Measurements from ENCODE around the gene SPDEF. TPM values are rescaled to one million over a fixed set of nuclear protein-coding genes. Genes with fewer than 3 reads are reported as not detected.
A peak's percentile ranks its signal among the peaks of the same experiment; 100 is the strongest.

The SPDEF gene
- total RNA-seq, 1 donor from 2014 or later: 0.12 TPM

DNA sequence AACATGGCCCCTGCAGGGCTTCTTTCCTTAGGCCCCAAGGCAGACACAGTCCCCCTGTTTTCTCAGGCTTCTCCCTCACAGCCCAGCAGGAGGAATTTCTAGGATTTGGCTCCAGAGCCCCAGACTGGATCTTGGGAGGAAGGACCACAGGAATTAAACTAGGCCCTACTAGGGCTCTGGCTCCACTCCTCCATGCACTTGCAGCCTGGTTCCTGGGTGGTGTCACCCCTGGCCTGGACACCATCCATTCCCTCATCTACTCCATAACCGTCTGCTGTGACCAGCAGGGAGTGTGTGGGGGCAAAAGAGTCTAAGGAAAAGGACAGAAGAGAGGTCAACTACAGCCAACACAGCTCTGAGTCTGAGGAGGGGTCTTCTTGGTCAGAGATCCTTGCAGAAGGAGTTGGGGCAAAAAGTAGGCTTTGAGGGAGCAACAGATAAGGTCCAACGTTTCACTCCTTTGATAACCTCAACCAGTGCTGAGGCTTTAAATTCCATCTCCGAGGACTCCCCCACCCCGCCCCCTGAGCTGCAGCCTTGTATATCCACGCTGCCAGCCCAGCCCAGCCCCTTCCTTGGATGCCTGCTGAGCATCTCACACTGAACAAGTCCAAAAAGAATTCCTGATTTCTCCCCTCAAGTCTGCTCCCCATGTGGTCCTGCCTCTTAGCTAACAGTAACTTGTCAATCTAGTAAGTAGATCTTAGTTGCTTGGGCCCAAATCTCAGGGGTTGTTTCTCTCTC, 27.9 kb upstream of the SPDEF start:
- Mint-ChIP-seq H3K4me3 (no peak overlapping the region), H3K4me1 (peaks cover 9% of the 10 kb centered on the region), H3K27me3 (ENCODE audit: low read depth) (no peaks in the 10 kb centered on the region), H3K36me3 (ENCODE audit: low read depth) (no peaks in the 10 kb centered on the region), H3K9me3 (no peaks in the 10 kb centered on the region), H3K27ac (ENCODE audit: unreplicated experiment) (no peak overlapping the region)
- DNase-seq (ENCODE audit: low read depth, low spot score): no peak
- TF ChIP-seq, protein P1, sequence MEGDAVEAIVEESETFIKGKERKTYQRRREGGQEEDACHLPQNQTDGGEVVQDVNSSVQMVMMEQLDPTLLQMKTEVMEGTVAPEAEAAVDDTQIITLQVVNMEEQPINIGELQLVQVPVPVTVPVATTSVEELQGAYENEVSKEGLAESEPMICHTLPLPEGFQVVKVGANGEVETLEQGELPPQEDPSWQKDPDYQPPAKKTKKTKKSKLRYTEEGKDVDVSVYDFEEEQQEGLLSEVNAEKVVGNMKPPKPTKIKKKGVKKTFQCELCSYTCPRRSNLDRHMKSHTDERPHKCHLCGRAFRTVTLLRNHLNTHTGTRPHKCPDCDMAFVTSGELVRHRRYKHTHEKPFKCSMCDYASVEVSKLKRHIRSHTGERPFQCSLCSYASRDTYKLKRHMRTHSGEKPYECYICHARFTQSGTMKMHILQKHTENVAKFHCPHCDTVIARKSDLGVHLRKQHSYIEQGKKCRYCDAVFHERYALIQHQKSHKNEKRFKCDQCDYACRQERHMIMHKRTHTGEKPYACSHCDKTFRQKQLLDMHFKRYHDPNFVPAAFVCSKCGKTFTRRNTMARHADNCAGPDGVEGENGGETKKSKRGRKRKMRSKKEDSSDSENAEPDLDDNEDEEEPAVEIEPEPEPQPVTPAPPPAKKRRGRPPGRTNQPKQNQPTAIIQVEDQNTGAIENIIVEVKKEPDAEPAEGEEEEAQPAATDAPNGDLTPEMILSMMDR (conservative IDR thresholded peaks at IDR 0.05): no peak

DNA sequence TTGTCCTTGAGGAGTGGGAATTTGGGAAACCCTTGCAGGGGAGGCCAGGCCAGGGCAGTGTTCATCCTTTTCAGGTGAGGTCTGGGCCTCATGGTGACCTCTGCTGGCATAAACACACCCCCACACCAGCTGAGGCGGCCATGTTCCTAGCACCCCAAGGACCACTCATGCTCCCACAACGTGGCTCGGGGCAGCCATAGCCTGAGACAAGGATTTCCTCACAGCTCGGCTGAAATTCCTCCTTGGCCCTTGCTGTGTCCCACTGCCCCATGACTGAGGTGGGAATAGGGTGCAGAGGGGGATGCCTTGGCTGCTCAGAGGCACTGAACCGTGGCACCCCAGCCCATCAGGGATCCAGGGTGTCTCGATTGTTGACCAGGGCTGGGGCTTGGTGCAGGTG, 27.3 kb upstream of the SPDEF start:
- no peaks in the 10 kb centered on the region for H3K36me3 Mint-ChIP-seq (ENCODE audit: low read depth)
- H3K4me1 Mint-ChIP-seq: peaks cover 9% of the 10 kb centered on the region
- DNase-seq (ENCODE audit: low read depth, low spot score): no peak
- H3K27me3 Mint-ChIP-seq (ENCODE audit: low read depth): no peaks in the 10 kb centered on the region
- no peak overlapping the region for H3K27ac Mint-ChIP-seq (ENCODE audit: unreplicated experiment)
- TF ChIP-seq, protein P1 (conservative IDR thresholded peaks at IDR 0.05): no peak
- H3K4me3 Mint-ChIP-seq: no peak overlapping the region
- H3K9me3 Mint-ChIP-seq: no peaks in the 10 kb centered on the region

DNA sequence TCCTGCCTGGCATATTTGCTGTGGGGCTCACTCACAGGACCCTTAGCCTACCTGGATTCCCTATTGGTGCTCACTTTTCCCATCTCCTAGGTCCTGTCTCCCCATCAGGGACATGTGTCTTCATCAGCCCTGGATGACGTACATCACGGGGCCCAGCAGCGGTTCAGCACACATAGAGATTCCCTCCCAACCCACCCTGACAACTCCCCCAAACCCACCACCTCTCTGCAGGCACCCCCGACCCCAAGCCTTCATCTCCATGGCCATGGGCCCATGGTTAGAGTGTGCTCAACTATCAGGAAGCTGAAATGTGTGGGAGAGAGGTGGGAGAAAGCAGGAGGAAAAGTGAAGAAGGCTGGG, 25.4 kb upstream of the SPDEF start:
- H3K36me3 Mint-ChIP-seq (ENCODE audit: low read depth): no peaks in the 10 kb centered on the region
- peak overlapping the region; percentile 62 for H3K27ac Mint-ChIP-seq (ENCODE audit: unreplicated experiment)
- H3K4me1 Mint-ChIP-seq: peaks cover 9% of the 10 kb centered on the region
- H3K4me3 Mint-ChIP-seq: no peak overlapping the region
- no peak for DNase-seq (ENCODE audit: low read depth, low spot score)
- TF ChIP-seq, protein P1 (conservative IDR thresholded peaks at IDR 0.05): no peak
- no peaks in the 10 kb centered on the region for H3K27me3 Mint-ChIP-seq (ENCODE audit: low read depth)
- H3K9me3 Mint-ChIP-seq: no peaks in the 10 kb centered on the region

DNA sequence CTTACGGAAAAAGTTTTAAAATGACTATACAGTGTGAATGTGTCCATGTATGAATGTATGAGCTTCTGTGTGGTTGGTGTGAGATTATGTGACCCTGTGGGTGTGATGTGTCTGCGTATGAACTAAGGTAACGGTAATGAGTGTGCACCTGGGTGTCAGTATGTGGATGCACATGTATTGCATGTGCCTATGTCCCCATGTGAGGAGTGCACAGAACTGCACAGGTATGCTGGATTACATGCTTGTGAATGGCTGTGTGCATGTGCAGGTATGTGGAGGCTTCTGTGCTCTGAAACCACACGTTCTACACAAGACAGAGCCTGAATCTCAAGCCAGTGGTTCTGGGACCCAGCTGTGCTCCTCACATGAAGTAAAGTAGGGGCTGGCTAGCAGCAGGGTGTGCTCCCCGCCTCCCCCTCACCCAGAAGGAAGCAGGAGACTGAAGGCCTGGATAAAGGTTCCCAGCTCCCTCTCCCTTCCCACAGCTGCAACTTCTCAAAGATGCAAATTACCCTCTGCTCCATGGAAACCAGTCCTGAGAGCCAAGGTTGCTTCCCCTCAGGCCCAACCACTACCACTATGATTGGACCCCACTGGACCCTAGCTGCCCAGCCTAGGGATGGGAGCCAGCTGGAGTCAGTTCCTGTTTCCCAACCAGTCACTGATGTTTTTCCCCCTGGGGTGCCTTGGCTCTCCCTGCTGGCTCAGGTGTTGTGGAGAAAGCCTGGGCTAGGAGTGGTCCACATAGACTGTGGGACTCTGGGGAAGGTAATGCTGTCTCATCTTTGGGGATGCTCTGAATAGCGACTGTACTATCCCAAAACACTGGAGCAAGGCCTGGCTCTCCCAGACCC, 24.8 kb upstream of the SPDEF start:
- H3K27me3 Mint-ChIP-seq (ENCODE audit: low read depth): no peaks in the 10 kb centered on the region
- peaks cover 9% of the 10 kb centered on the region for H3K4me1 Mint-ChIP-seq
- H3K27ac Mint-ChIP-seq (ENCODE audit: unreplicated experiment): no peak overlapping the region
- no peaks in the 10 kb centered on the region for H3K9me3 Mint-ChIP-seq
- H3K4me3 Mint-ChIP-seq: no peak overlapping the region
- H3K36me3 Mint-ChIP-seq (ENCODE audit: low read depth): no peaks in the 10 kb centered on the region
- no peak for DNase-seq (ENCODE audit: low read depth, low spot score)
- TF ChIP-seq, protein P1 (conservative IDR thresholded peaks at IDR 0.05): no peak

DNA sequence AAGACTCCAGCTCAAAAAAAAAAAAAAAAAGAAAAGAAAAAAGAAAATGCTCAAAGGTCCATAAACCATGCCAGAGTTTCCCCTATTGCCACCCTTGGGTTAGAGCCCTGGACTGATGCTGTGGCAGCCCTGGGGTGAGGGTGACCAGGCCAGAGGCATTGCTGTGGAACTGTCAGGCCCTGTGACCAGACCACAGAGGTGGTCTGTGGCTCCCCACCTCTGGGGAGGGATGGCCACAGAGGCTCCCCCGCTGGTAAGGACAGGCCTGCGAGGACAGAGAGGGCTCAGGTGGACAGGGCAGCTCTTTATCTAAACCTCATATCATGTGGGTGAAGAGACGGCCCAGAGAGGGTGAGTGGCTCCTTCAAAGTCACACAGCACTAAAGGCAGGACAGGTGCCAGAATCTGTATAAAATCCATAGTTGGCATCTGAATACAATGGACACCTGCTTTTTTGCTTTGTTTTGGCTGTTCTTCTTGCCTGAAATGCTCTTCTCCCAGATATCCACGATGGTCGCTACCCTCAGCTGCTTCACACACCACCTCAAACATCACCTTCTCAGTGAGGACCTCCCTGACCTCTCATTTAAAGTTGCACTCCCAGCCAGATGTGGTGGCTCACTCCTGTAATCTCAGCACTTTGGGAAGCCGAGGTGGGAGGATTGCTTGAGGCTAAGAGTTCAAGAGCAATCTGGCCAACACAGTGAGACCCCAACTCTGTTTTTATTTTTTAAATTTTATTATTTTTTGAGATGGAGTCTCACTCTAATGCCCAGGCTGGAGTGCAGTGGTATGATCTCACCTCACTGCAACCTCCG, 22.5 kb upstream of the SPDEF start:
- TF ChIP-seq, protein P1 (conservative IDR thresholded peaks at IDR 0.05): no peak
- Mint-ChIP-seq H3K36me3 (ENCODE audit: low read depth) (no peaks in the 10 kb centered on the region), H3K4me1 (peaks cover 6% of the 10 kb centered on the region), H3K27me3 (ENCODE audit: low read depth) (no peaks in the 10 kb centered on the region), H3K9me3 (no peaks in the 10 kb centered on the region), H3K27ac (ENCODE audit: unreplicated experiment) (no peak overlapping the region), H3K4me3 (no peak overlapping the region)
- DNase-seq (ENCODE audit: low read depth, low spot score): no peak
